Stomach smooth muscle (tissue), 2 donors: Measurements from ENCODE around the gene SCARF1.

Source experiments
- H3K27ac ChIP-seq: one replicate; pipeline ENCODE4 v1.7.0; 2013; ENCODE audit warnings: mild to moderate bottlenecking, low read length, inconsistent platforms
- H3K27me3 ChIP-seq, 2 donors: one replicate each; pipeline ENCODE4 v1.7.0; 2013; ENCODE audit warnings: low read length in 2 of 2; ENCODE audit not compliant: insufficient read depth in 2 of 2, control insufficient read depth in 1 of 2
- H3K36me3 ChIP-seq, 2 donors: one replicate each; pipeline ENCODE4 v1.7.0; 2013; ENCODE audit warnings: low read length in 2 of 2; ENCODE audit not compliant: control insufficient read depth in 2 of 2, insufficient read depth in 2 of 2
- H3K4me1 ChIP-seq: one replicate; pipeline ENCODE4 v1.7.0; 2013; ENCODE audit warnings: low read length; ENCODE audit not compliant: control insufficient read depth, insufficient read depth
- H3K4me3 ChIP-seq, 2 donors: one replicate each; pipeline ENCODE4 v1.7.0; 2013; ENCODE audit warnings: low read length in 2 of 2
- H3K9ac ChIP-seq, 2 donors: one replicate each; pipeline ENCODE4 v1.7.0; 2013; ENCODE audit warnings: low read length in 2 of 2, mild to moderate bottlenecking in 1 of 2
- H3K9me3 ChIP-seq, 2 donors: one replicate each; pipeline ENCODE4 v1.7.0; 2013; ENCODE audit warnings: low read length in 2 of 2; ENCODE audit not compliant: control insufficient read depth in 2 of 2
- donor health status: healthy.
- donor health status: Pancreatic carcinoma.

SCARF1 gene

DNA sequence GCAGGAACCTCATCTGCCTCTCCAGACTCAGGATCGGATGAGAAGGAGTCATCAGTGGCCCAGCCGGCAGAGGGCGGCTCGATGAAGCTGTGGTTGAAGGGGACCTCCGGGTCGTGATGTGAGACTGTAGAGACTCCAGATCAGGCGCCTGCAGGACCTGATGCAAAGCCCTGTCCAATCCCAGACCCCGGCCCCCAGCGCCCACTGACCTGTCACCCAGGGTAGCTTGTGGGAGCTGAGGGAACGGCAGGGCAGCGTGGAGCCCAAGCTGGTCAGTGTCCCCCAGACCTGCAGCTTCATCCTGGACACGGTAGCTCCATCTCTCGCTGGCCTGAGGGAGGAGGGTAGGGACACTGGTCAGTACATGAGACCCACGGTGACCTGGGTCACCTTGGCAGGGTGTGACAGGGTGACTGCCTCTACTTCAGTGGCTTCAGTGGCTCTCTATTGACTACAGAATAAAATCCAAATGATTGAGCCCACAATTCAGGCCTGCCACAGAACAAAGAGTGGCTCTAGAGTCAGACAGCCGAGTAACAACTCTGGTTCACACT lies 8.7 kb downstream of the SCARF1 start:
- peaks cover 0 to 3% of the 10 kb centered on the region in 2 donors for H3K36me3 ChIP-seq
- no peak overlapping the region for H3K27ac ChIP-seq
- H3K4me3 ChIP-seq = no peak overlapping the region
- H3K9me3 ChIP-seq = no peaks in the 10 kb centered on the region
- H3K4me1 ChIP-seq = no peaks in the 10 kb centered on the region
- no peak overlapping the region for H3K9ac ChIP-seq
- H3K27me3 ChIP-seq = no peaks in the 10 kb centered on the region

DNA sequence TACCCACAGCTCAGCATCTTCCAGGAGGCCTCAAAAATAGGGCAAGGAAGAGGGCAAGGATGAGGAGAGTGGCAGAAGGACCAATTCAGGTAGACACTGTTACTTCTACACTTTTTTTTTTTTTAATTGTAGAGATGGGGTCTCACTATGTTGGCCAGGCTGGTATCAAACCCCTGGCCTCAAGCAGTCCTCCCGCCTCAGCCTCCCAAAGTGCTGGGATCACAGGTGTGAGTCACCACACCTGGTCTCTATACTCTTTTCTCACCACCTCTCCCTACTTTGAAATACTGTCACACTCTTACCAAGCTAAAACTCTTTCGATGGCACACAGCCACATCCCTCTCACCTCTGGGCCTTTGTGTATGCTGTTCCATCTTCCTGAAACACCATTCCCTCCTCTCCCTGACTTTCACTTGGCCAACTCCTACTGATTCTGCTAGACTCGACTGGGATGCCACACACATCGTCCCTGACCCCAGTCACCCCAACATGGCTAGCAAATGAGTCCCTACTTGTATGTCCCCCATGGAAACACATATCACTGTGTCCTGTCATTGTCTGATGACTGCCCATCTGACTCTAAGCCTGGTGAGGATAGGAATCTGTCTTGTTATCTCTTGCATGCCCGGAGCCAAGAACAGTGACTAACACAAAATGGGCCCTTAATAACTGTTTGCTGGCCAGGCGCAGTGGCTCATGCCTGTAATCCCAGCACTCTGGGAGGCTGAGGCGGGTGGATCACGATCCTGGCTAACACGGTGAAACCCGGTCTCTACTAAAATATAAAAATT lies 9.7 kb downstream of the SCARF1 start:
- Histone ChIP-seq H3K9ac (no peak overlapping the region), H3K27ac (no peak overlapping the region), H3K4me3 (no peak overlapping the region), H3K36me3 (peaks cover 0 to 3% of the 10 kb centered on the region in 2 donors), H3K27me3 (no peaks in the 10 kb centered on the region), H3K9me3 (no peaks in the 10 kb centered on the region), H3K4me1 (no peaks in the 10 kb centered on the region)

DNA sequence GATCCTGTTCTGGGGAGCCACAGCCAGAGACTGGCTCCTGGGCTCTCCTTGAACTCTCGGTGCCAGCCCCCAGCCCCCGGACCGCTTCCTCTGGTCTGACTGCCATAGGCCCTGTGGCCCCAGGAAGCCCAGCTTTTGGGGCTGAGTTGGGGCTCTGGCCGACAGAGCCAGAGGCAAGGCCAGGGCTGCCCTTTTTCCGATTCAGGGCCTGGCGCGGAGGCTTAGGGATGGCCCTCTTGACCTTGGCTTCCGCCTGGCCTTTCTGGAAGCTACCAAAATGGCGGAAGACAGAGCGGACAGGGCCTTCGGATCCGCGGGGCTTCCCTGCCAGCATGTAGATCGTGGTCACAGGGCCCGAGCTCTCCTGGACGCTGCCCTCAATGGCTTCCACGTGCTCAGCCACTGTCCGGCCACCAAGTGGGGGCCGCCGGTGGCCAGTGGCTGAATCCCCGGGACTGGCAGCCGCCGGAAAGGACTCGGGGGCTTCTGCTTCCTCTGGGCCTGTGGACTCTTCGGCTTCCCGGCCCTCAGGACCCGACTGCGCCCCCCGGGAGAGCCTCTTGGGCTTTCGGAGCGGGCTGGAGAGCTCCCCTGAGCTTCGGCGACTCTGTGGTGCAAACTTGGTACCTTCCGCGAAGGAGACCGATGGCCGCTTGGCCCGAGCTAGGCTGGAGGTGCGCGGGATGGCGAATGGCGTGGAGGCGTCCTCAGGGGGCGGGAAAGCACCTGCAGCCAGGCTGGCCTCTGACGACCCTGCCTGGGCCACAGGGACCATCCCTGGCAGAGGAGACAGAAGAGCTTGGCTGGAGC lies 10.5 kb downstream of the SCARF1 start:
- Histone ChIP-seq H3K9me3 (no peaks in the 10 kb centered on the region), H3K27me3 (no peaks in the 10 kb centered on the region), H3K4me3 (no peak overlapping the region), H3K4me1 (no peaks in the 10 kb centered on the region), H3K36me3 (peaks cover 0 to 3% of the 10 kb centered on the region in 2 donors), H3K9ac (no peak overlapping the region), H3K27ac (no peak overlapping the region)

DNA sequence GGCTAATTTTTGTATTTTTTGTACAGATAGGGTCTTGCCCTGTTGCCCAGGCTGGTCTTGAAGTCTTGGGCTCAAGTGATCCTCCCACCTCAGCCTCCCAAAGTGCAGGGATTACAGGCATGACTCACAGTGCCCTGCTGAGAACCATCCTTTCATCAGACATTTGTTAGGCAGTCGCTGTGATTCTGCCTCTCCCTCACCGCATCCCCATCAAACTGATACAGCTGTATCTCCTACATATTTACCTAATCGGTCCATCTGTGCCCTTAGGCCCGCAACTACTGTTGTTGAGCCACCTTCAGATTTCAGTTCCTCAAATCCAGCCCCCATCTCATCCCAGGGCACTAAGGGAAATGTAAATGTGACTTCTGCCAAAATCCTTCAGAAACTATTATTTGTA lies 14.9 kb downstream of the SCARF1 start:
- no peaks in the 10 kb centered on the region for H3K9me3 ChIP-seq
- no peak overlapping the region for H3K4me3 ChIP-seq
- H3K27me3 ChIP-seq = no peaks in the 10 kb centered on the region
- no peak overlapping the region for H3K9ac ChIP-seq
- peaks cover 18% of the 10 kb centered on the region for H3K4me1 ChIP-seq
- H3K27ac ChIP-seq = no peak overlapping the region
- no peaks in the 10 kb centered on the region for H3K36me3 ChIP-seq

DNA sequence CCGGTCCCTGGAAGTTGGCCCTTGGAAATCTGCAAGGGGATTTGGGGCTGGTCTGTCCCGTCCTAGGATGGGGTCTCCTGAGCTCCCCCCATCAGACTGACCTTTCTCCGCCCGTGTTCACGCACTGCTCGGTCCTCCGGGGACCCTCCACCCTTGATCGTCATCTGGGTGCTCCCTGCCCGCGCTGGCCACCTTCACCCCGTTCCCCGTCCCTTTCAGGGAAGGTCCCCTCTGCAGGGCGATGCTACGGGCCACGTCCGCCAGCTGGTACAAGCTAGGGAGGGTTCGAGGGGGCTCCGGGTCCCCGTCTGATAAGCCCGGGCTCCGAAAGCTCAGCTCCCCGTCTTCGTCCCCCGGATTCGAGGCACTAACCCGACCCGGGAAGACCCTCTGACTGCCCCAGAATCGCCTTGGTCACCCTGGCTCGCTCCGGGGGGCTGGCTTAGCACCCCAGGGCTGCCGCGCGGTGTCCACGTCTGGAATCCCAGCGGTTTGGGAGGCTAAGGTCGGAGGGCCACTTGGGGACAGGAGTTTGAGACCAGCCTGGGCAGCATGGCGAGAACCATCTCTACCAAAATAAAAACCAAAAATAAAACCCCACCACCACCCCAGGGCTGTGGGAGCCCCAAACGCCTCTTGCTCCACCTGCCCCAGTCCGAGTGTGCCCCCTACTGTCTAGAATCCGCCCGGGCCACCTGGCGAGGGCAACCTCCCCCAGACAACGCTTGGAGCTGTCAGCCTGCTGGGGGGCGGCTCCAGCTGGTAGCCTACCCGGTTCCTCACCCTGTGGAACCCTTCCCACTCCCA lies 15.8 kb downstream of the SCARF1 start:
- Histone ChIP-seq H3K4me1 (peaks cover 18% of the 10 kb centered on the region), H3K9me3 (no peaks in the 10 kb centered on the region), H3K27me3 (no peaks in the 10 kb centered on the region), H3K9ac (peak overlapping the region; percentile 73 to 80), H3K27ac (peak overlapping the region; percentile 93), H3K4me3 (peak overlapping the region; percentile 76 to 93), H3K36me3 (peaks cover 0 to 3% of the 10 kb centered on the region in 2 donors)

DNA sequence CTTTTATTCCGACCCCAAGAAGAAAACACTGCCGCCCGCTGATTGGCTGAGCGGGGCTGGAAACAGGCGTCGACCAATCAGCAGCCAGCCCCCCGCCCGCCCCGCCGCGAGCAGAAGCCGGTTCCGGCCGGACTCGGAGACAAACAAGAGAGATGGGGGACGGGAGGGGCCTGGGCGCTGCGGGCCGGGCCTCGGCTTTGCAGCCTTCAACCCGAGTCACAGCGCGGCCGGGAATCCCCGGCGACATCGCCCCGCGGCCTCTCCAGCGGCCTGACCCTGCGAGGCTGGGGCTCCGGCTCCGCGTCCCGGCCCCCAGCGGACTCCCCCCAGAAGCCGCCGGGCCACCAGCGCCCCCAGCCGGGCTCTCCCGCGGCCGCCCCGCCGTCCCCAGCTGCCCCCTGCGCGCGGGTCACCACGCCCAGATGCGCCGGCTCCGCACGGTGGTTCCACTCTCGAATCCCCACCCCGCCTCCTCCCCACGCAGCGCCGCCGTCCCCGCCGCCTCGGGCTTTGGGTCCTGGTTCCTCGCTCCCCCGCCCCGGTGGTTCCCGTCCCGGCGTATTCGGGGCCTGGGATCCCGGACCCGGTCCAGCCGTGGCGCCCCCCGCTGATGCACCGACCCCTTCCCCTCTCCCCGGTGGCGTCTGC lies 16.6 kb downstream of the SCARF1 start:
- Histone ChIP-seq H3K4me1 (peaks cover 18% of the 10 kb centered on the region), H3K36me3 (peaks cover 0 to 3% of the 10 kb centered on the region in 2 donors), H3K4me3 (peak overlapping the region; percentile 76 to 93), H3K9me3 (no peaks in the 10 kb centered on the region), H3K27ac (peak overlapping the region; percentile 93), H3K9ac (peak overlapping the region; percentile 73 to 80), H3K27me3 (no peaks in the 10 kb centered on the region)

DNA sequence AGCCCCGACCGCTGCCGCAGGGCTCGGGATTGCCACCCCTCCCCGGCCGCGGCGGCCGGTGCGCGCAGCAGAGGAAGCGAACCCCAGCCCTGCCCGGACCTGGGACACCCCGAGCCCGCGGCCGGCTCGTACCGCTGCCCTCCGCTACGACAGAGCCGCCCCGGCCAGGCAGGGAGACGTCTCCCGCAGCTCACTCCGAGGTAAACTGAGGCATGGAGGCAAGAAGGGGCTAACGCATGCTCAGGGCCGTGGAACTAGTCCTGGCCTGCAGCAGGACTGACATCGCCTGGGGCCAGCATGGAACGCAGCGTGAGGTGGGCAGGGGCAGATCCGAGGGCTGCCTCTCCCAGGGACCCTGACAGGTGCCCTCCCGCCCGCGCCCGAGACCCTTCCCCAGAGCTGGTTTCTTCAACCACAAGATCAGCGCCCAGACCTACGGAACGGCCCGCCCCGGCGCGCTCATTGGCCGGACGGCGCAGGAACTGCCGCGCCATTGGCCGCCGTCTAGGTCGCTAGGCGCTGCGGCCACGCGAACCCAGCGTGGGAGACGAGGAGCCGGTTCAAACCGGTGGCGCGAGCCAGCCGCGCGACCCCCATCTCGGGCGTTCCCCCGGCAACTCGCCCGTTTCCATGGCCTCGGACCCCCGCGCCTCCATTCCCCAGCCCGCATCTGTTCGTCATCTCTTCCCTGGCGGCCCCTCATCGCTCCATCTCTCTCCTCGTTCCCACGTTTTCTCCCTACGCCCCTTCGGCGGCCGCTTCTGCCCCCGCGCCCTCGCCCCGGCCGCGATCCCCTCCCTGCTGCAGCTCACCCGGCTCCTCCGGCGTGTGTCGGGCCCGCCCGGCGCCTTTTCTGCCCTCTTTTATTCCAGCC lies 17.3 kb downstream of the SCARF1 start, which contains the start of gene SLC43A2:
Gene SLC43A2, minus strand, starts transcription at position 853 of the 874 bp plus-strand sequence. CDS start 960 bp downstream, outside the sequence.
- Histone ChIP-seq H3K4me3 (peak within 1 kb of the TSS; percentile 88 to 93), H3K27me3 (no peaks in the 10 kb centered on the region), H3K9me3 (no peaks in the 10 kb centered on the region), H3K27ac (peak within 1 kb of the TSS; percentile 93), H3K36me3 (peaks cover 0 to 3% of the 10 kb centered on the region in 2 donors), H3K9ac (peak within 1 kb of the TSS; percentile 73 to 87), H3K4me1 (peaks cover 18% of the 10 kb centered on the region)

DNA sequence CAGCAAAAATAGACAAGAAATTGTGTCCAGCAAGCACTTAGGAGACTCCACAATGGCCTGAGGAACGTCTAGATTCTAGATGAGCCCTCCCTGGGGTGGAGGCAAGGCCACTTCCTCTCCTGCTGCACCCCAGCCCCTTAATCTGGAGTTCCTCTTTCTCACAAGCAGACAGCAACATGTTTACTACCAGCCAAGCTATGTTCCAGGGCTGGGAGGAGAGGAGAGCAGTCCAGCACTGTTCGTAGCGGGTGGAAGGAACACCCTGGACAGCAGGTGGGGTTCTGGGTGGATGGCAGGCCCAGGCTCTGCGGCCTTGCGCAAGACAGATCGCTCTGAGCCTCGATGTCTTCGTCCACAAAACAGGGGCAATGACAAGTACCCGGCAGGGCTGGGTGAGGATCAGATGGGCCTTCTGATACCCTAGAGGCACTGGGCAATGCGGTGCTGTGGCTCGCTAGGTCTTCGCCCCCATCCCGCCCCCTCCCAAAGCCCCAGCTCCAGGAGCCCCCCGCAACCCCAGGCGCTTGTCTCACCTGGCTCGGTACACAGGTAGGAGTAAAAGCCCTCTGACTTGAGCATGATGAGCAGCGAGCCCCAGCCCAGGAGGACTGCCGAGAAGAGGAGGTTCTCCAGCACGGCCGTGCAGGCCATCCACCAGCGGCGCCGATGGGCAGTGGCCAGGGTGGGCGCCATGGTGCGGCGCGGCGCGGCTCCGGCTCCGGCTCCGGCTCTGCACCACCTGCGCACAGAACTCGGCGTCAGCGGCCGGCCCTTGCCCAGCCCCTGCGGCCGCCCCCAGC lies 18.1 kb downstream of the SCARF1 start:
- Histone ChIP-seq H3K36me3 (peaks cover 0 to 3% of the 10 kb centered on the region in 2 donors), H3K9me3 (no peaks in the 10 kb centered on the region), H3K27me3 (no peaks in the 10 kb centered on the region), H3K4me3 (peak overlapping the region; percentile 88 to 93), H3K9ac (peak overlapping the region; percentile 29 to 72), H3K27ac (peak overlapping the region; percentile 31), H3K4me1 (peaks cover 18% of the 10 kb centered on the region)

DNA sequence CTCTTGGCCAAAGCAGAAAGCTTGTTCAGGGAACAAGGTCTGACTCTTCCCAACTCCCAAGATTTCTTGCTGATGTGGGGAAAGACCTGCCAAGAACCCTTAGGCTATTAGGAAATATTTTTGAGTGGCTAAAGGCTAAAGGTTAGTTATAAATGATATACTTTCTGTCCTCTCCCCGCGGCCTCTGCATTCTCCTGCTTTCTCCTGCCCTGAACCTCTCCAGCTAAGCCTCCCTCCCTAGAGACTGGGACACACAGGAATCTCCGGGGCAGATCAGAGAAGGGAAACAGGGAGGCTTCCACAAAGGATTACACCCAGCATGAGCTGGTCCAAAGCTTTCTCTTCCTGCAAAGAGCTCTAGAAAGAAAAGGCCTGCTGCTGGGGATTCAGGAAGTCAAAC lies 19.2 kb downstream of the SCARF1 start:
- Histone ChIP-seq H3K4me1 (peaks cover 18% of the 10 kb centered on the region), H3K27me3 (no peaks in the 10 kb centered on the region), H3K4me3 (no peak overlapping the region), H3K36me3 (peaks cover 0 to 3% of the 10 kb centered on the region in 2 donors), H3K9me3 (no peaks in the 10 kb centered on the region), H3K27ac (no peak overlapping the region), H3K9ac (no peak overlapping the region)
